NCI-H1694 treated with DMSO at 0.1 percent for 48 hours (cell line): Measurements from ENCODE around the gene UNC13D.

Experiments used
- DNase-seq: peaks from one replicate; lab custom pipeline; 2025; lab: John Stamatoyannopoulos, UW

The UNC13D gene

GRCh38 chr17:75850928-75851692 is 6.9 kb upstream of the UNC13D start:
- DNase-seq: no peak

GRCh38 chr17:75849724-75850123 is 5.5 kb upstream of the UNC13D start:
- DNase-seq: no peak

GRCh38 chr17:75849279-75849646 is 5.1 kb upstream of the UNC13D start:
- DNase-seq: no peak

GRCh38 chr17:75848523-75849278 is 4.5 kb upstream of the UNC13D start:
- peak; percentile 52 for DNase-seq

GRCh38 chr17:75847614-75848522 is 3.7 kb upstream of the UNC13D start:
- DNase-seq: no peak

- DNase-seq: no peak
Measured at GRCh38 chr17:75846692-75847613, 2.7 kb upstream of the UNC13D start.

GRCh38 chr17:75845933-75846691 is 1.9 kb upstream of the UNC13D start:
- no peak for DNase-seq

GRCh38 chr17:75845058-75845711 is 981 bp upstream of the UNC13D start:
- peak; percentile 15 for DNase-seq

- DNase-seq: no peak
Measured at GRCh38 chr17:75844530-75845057, 390 bp upstream of the UNC13D start.

- DNase-seq: no peak
Measured at GRCh38 chr17:75842963-75843576, 1.1 kb downstream of the UNC13D start.

- no peak for DNase-seq
Measured at GRCh38 chr17:75842411-75842810, 1.8 kb downstream of the UNC13D start.

GRCh38 chr17:75840799-75841164 is 3.4 kb downstream of the UNC13D start:
- DNase-seq: no peak

- DNase-seq: no peak
Measured at GRCh38 chr17:75839942-75840798, 4.0 kb downstream of the UNC13D start.

GRCh38 chr17:75838410-75838809 is 5.8 kb downstream of the UNC13D start:
- no peak for DNase-seq

- DNase-seq: no peak
Measured at GRCh38 chr17:75837899-75838298, 6.3 kb downstream of the UNC13D start.

GRCh38 chr17:75836605-75837004 is 7.6 kb downstream of the UNC13D start:
- DNase-seq: no peak

GRCh38 chr17:75835654-75835987 is 8.6 kb downstream of the UNC13D start:
- DNase-seq: no peak

- DNase-seq: no peak
Measured at GRCh38 chr17:75834928-75835653, 9.1 kb downstream of the UNC13D start.
